OCI-LY3 (cell line): ENCODE measurements around the gene TMPRSS12.

Source experiments
- H2AFZ ChIP-seq: fragments of 200-600, 300-600 bp; shearing (Covaris generic); 2 replicates; pipeline ENCODE4 v1.6.0; 2014; ENCODE audit warnings: antibody characterized with exemption, low read depth, low read length
- H3K27ac ChIP-seq: fragments of 200-600, 300-600 bp; sonication (generic); 2 replicates; pipeline ENCODE4 v1.5.1; 2014; ENCODE audit warnings: mild to moderate bottlenecking, low read length, moderate library complexity, mixed read lengths
- H3K27me3 ChIP-seq: fragments of 200-600, 300-600 bp; sonication (generic); 2 replicates; pipeline ENCODE4 v1.6.1; 2014; ENCODE audit warnings: low read depth, low read length, mixed read lengths
- H3K36me3 ChIP-seq: fragments of 200-600, 300-600 bp; sonication (generic); replicated peaks from 2 replicates; pipeline ENCODE3; 2014; ENCODE audit warnings: low read depth, low read length, mixed read lengths
- H3K4me1 ChIP-seq: fragments of 300-600, 200-600 bp; sonication (generic); 2 replicates; pipeline ENCODE4 v1.6.1; 2014; ENCODE audit warnings: low read length, mixed read lengths
- H3K4me2 ChIP-seq: fragments of 200-600, 300-600 bp; sonication (generic); 2 replicates; pipeline ENCODE4 v1.6.1; 2014; ENCODE audit warnings: low read length, mixed read lengths
- H3K4me3 ChIP-seq: fragments of 300-600, 200-600 bp; sonication (generic); 2 replicates; pipeline ENCODE4 v1.5.1; 2014; ENCODE audit warnings: antibody characterized with exemption, mild to moderate bottlenecking, low read length, moderate library complexity
- H3K79me2 ChIP-seq: fragments of 300-600, 200-600 bp; shearing (Covaris generic); 2 replicates; pipeline ENCODE4 v1.6.1; 2014; ENCODE audit warnings: mild to moderate bottlenecking, low read length, mixed read lengths
- H3K9ac ChIP-seq: fragments of 300-600, 200-600 bp; shearing (Covaris generic); 2 replicates; pipeline ENCODE4 v1.6.0; 2014; ENCODE audit warnings: mild to moderate bottlenecking, low read length, moderate library complexity
- H3K9me3 ChIP-seq: fragments of 200-600, 300-600 bp; shearing (Covaris generic); 2 replicates; pipeline ENCODE4 v1.6.1; 2014; ENCODE audit warnings: low read length, mixed read lengths; ENCODE audit not compliant: insufficient read depth
- H4K20me1 ChIP-seq: fragments of 200-600, 300-600 bp; sonication (generic); 2 replicates; pipeline ENCODE4 v1.6.1; 2016; ENCODE audit warnings: low read length, mixed read lengths; ENCODE audit not compliant: insufficient read depth
- EZH2phosphoT487 ChIP-seq: fragments of 200-600 bp; shearing (Covaris generic); IDR thresholded peaks from 2 replicates; pipeline ENCODE4 v1.6.1; 2018; ENCODE audit warnings: antibody characterized with exemption, mixed run types, low read depth
- TF ChIP-seq, protein P1 (sequence below): fragments of 200-600, 300-600 bp; sonication (generic); IDR thresholded peaks from 2 replicates; pipeline ENCODE4 v1.5.1; 2014; ENCODE audit warnings: antibody characterized with exemption, low read length, low read depth

Gene TMPRSS12

DNA sequence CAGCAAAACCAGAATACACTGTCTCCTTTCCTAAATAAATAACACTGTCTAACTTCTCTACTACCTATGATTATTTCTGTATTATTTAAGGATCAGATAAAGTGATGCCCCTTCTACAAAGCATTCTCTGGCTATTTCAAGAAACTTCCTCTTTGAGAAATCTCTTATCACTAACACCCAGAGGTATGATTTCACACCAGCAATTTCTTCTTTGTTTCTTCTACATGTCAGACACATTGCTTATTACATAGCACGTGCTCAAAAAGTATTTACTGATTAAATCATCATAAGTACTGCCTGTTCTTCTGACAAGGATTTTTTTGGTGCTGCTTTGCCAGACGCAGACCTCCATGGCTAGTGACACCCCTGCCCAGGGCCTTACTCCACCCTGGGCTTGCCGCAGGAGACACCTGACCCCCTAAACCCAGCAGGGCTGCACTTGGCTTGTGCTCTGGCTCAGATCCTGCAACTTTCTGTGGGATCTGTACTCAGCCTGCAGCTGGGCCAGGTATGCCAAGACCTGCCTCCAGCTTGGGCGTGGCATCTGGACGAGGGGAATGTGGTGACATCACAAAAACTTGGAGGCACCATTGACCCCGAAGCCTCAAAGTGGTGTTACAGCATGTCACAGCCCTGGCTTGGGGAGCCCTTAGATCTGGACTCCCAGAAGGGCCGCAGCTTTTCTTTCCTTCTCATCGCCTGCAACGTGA, 94.2 kb downstream of the TMPRSS12 start:
- peaks cover 4% of the 10 kb centered on the region; the same call in 1 of the 2 replicates for H3K9me3 ChIP-seq
- H3K27ac ChIP-seq = no peak overlapping the region
- H3K4me1 ChIP-seq = no peaks in the 10 kb centered on the region
- no peaks in the 10 kb centered on the region for H4K20me1 ChIP-seq
- no peaks in the 10 kb centered on the region for H3K79me2 ChIP-seq
- H3K36me3 ChIP-seq = peaks cover 15% of the 10 kb centered on the region
- no peak overlapping the region for H3K9ac ChIP-seq
- no peak overlapping the region for H2AFZ ChIP-seq
- H3K4me2 ChIP-seq = no peak overlapping the region
- no peaks in the 10 kb centered on the region for H3K27me3 ChIP-seq
- H3K4me3 ChIP-seq = no peak overlapping the region
- TF ChIP-seq, protein P1, sequence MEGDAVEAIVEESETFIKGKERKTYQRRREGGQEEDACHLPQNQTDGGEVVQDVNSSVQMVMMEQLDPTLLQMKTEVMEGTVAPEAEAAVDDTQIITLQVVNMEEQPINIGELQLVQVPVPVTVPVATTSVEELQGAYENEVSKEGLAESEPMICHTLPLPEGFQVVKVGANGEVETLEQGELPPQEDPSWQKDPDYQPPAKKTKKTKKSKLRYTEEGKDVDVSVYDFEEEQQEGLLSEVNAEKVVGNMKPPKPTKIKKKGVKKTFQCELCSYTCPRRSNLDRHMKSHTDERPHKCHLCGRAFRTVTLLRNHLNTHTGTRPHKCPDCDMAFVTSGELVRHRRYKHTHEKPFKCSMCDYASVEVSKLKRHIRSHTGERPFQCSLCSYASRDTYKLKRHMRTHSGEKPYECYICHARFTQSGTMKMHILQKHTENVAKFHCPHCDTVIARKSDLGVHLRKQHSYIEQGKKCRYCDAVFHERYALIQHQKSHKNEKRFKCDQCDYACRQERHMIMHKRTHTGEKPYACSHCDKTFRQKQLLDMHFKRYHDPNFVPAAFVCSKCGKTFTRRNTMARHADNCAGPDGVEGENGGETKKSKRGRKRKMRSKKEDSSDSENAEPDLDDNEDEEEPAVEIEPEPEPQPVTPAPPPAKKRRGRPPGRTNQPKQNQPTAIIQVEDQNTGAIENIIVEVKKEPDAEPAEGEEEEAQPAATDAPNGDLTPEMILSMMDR = no peak
- TF ChIP-seq EZH2phosphoT487 = no peak
